ENCODE results near the gene PPFIBP1. TPM values are rescaled to one million over a fixed set of nuclear protein-coding genes. Genes with fewer than 3 reads are reported as not detected.
A peak's percentile ranks its signal among the peaks of the same experiment; 100 is the strongest.
"Not testable (repeated sequence)": the region's sequence is repeated elsewhere in the genome, so short reads cannot be mapped to it uniquely, and the experiment has no call there.

PPFIBP1 gene
- total and polyA plus RNA-seq, 9 donors = 61.3 to 216 (median 155) TPM

DNA sequence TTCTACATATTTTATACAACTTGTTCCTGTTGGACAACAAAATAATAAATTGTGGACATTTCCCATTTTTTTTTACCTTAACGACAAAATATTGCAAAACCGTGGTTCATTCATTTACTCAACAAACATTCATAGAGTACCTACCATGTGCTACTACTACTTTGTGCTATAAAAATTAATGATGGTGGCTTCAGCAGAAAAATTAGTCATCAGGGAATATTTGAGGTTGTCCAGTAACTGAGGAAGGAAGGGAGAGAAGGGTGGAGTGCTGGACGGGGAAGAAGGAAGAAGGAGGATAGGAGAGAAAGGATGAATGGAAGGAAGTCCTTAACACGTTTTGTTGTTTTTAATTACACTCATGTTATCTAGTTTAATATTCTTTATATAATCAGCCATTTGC lies 53.7 kb downstream of the PPFIBP1 start:
- WGBS, 3 donors = 75 to 84% (median 84%) methylated on average over 4 of the region's 4 CpGs
- TF ChIP-seq EP300 (IDR thresholded peaks at IDR 0.05) (no peak), CTCF (IDR thresholded peaks at IDR 0.05) (no peak), POLR2A (IDR thresholded peaks at IDR 0.05) (no peak)
- H3K27ac ChIP-seq = no peak overlapping the region
- no peaks in the 10 kb centered on the region for H3K36me3 ChIP-seq
- no peaks in the 10 kb centered on the region for H3K27me3 ChIP-seq
- no peaks in the 10 kb centered on the region for H3K9me3 ChIP-seq
- peaks cover 13% of the 10 kb centered on the region for H3K4me1 ChIP-seq (ENCODE audit: insufficient read depth)
- no peak for DNase-seq
- H3K4me3 ChIP-seq = no peak overlapping the region
- intact Hi-C loops (cut with DNase I) = loop anchor here in 1 of 4 donors (5.0 kb wide), 1 partner anchor 255 kb away; no protein-coding TSS in a partner anchor

DNA sequence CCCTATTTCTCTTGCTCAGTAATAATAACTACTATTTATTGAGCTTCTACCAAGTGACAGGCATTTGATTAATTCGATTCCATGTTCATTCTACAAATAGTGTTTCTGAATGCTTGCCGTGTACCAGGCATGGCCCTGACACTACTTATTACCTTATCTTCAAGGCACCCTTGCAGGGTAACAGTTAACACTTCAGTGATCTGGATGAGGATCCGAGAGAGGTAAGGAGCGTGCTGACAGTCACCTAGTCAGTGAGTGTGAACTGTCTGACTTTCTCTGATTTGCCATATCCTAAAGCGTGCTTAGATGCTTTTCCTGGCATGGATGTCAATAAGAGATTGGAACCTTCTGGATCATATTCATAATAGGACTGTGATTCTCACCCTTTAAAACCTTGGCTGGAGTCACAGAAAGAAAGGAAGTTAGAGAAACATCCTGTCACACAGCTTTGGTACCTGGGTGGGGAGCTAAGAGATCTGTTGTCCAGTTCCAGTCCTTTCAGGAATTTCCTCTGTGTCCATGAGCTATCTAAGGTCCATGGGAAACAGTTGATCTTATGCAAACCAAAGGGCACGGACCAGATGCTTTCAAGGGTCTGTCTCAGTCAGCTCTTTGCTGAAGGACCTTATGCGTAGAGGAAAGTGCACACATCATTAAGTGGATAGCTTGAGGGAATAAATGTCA lies 54.8 kb downstream of the PPFIBP1 start:
- Histone ChIP-seq H3K27me3 (no peaks in the 10 kb centered on the region), H3K9me3 (no peaks in the 10 kb centered on the region), H3K4me3 (no peak overlapping the region), H3K36me3 (no peaks in the 10 kb centered on the region), H3K27ac (no peak overlapping the region), H3K4me1 (ENCODE audit: insufficient read depth) (peaks cover 17% of the 10 kb centered on the region)
- intact Hi-C loops (cut with DNase I) = loop anchor here in 1 of 4 donors (5.0 kb wide), 1 partner anchor 257 kb away; no protein-coding TSS in a partner anchor
- no peak for DNase-seq
- WGBS, 3 donors = 80 to 88% (median 80%) methylated on average over 7 of the region's 7 CpGs
- TF ChIP-seq EP300 (IDR thresholded peaks at IDR 0.05) (no peak), CTCF (IDR thresholded peaks at IDR 0.05) (no peak), POLR2A (IDR thresholded peaks at IDR 0.05) (no peak)

GRCh38 chr12:27580561-27581330 lies 56.7 kb downstream of the PPFIBP1 start:
- intact Hi-C loops (cut with DNase I) = no loop called here
- Histone ChIP-seq H3K27ac (peak overlapping the region in 1 of 2 donors; percentile 42), H3K36me3 (no peaks in the 10 kb centered on the region), H3K27me3 (no peaks in the 10 kb centered on the region), H3K4me1 (ENCODE audit: insufficient read depth) (peaks cover 15% of the 10 kb centered on the region), H3K9me3 (no peaks in the 10 kb centered on the region), H3K4me3 (no peak overlapping the region)
- DNase-seq = no peak
- 72 to 83% (median 75%) methylated on average over 9 of the region's 9 CpGs for WGBS, 3 donors
- TF ChIP-seq POLR2A (IDR thresholded peaks at IDR 0.05) (no peak), CTCF (IDR thresholded peaks at IDR 0.05) (no peak), EP300 (IDR thresholded peaks at IDR 0.05) (no peak)

DNA sequence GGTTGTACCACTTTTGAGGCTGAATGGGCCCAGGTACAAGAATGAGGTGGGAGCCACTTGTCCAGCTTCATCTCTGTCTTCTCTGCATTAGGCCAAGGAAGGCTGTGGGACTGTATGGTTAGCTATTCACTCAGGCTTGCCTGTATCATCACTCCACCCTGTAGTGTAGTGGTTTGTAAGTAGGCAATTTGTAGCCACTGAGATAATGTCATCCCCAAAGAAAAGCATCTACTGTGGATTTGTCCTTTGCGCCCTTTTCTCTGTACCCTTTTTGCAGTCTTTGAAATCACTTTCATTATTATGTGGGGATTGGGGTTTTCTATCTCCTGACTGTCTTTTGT lies 57.3 kb downstream of the PPFIBP1 start:
- H3K4me3 ChIP-seq; DNase-seq; intact Hi-C loops (cut with DNase I); H3K36me3 ChIP-seq; H3K9me3 ChIP-seq; H3K27me3 ChIP-seq: not testable (repeated sequence)
- 93 to 100% (median 95%) methylated on average over 1 of the region's 1 CpG for WGBS, 3 donors
- Histone ChIP-seq H3K27ac (peak overlapping the region in 1 of 2 donors; percentile 42), H3K4me1 (ENCODE audit: insufficient read depth) (peaks cover 15% of the 10 kb centered on the region)

- WGBS, 3 donors = 65 to 71% (median 68%) methylated on average over 3 of the region's 3 CpGs
- peak overlapping the region in 1 of 2 donors; percentile 42 for H3K27ac ChIP-seq
Measured at GRCh38 chr12:27581833-27582232, 57.8 kb downstream of the PPFIBP1 start.

DNA sequence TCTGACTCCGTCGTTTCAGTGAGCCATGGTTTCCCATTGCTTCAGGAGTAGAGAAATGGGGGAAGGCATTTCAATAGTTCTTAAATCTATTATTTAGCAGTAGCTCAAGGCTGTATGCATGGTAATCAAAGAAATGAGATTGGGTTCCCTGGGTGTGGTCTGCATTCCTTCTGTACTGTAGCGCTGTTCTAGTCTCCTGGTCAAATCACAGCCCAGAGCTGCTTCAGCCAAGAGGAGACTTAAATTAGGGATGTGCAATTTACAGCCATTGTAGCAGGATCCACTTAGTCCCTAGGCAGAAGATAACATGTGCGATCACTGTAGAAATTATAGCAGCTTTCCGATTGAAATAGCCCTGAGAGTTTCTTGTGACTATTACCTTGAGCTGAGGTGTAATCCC lies 58.4 kb downstream of the PPFIBP1 start:
- H3K27ac ChIP-seq = peak overlapping the region in 1 of 2 donors; percentile 66
- H3K4me3 ChIP-seq; DNase-seq; H3K9me3 ChIP-seq; H3K27me3 ChIP-seq; intact Hi-C loops (cut with DNase I); H3K36me3 ChIP-seq: not testable (repeated sequence)
- 33 to 53% (median 48%) methylated on average over 5 of the region's 5 CpGs for WGBS, 3 donors
- peaks cover 14% of the 10 kb centered on the region for H3K4me1 ChIP-seq (ENCODE audit: insufficient read depth)

More at GRCh38 chr12:27581833-27582232, 57.8 kb downstream of the PPFIBP1 start:
- H3K9me3 ChIP-seq; intact Hi-C loops (cut with DNase I); H3K4me3 ChIP-seq; H3K27me3 ChIP-seq; DNase-seq; H3K36me3 ChIP-seq: not testable (repeated sequence)
- peaks cover 14% of the 10 kb centered on the region for H3K4me1 ChIP-seq (ENCODE audit: insufficient read depth)
